Activated T-helper 9 cell treated with anti-CD3 and anti-CD28 coated beads, Interleukin-2, amount 50 U/mL, for 16 hours (primary cell): ENCODE data around the gene TLE4.
"Not testable (repeated sequence)": the region's sequence is repeated elsewhere in the genome, so short reads cannot be mapped to it uniquely, and the experiment has no call there.

ENCODE experiments used
- DNase-seq: peaks from one replicate; pipeline ENCODE4 v3.0.0-alpha.2; 2020; ENCODE audit warnings: low read depth

Gene TLE4

GRCh38 chr9:79638806-79639205 is 67.0 kb downstream of the TLE4 start:
- no peak for DNase-seq

GRCh38 chr9:79639354-79639753 is 67.6 kb downstream of the TLE4 start:
- no peak for DNase-seq

GRCh38 chr9:79640067-79640466 is 68.3 kb downstream of the TLE4 start:
- not testable (repeated sequence) for DNase-seq

- no peak for DNase-seq
These were observed 69.3 kb downstream of the TLE4 start for GRCh38 chr9:79641070-79641469.

GRCh38 chr9:79642671-79643070 is 70.9 kb downstream of the TLE4 start:
- no peak for DNase-seq

- no peak for DNase-seq
These were observed 72.3 kb downstream of the TLE4 start for GRCh38 chr9:79644048-79644447.

- no peak for DNase-seq
These were observed 72.8 kb downstream of the TLE4 start for GRCh38 chr9:79644601-79645000.

GRCh38 chr9:79645110-79645509 is 73.3 kb downstream of the TLE4 start:
- DNase-seq, result no peak

GRCh38 chr9:79646096-79646495 is 74.3 kb downstream of the TLE4 start:
- no peak for DNase-seq

- no peak for DNase-seq
These were observed 79.6 kb downstream of the TLE4 start for GRCh38 chr9:79651251-79651795.

- no peak for DNase-seq
These were observed 80.8 kb downstream of the TLE4 start for GRCh38 chr9:79652598-79652997.

GRCh38 chr9:79654591-79655382 is 83.0 kb downstream of the TLE4 start:
- DNase-seq, result not testable (repeated sequence)

- DNase-seq, result no peak
These were observed 83.8 kb downstream of the TLE4 start for GRCh38 chr9:79655551-79655950.

- DNase-seq, result no peak
These were observed 84.4 kb downstream of the TLE4 start for GRCh38 chr9:79656169-79656568.

- no peak for DNase-seq
These were observed 86.1 kb downstream of the TLE4 start for GRCh38 chr9:79657891-79658290.

- no peak for DNase-seq
These were observed 87.2 kb downstream of the TLE4 start for GRCh38 chr9:79658926-79659325.

- DNase-seq, result no peak
These were observed 88.8 kb downstream of the TLE4 start for GRCh38 chr9:79660615-79661014.

- DNase-seq, result no peak
These were observed 89.5 kb downstream of the TLE4 start for GRCh38 chr9:79661279-79661678.

- no peak for DNase-seq
These were observed 90.2 kb downstream of the TLE4 start for GRCh38 chr9:79661886-79662536.

GRCh38 chr9:79662537-79662956 is 90.8 kb downstream of the TLE4 start:
- no peak for DNase-seq

- DNase-seq, result no peak
These were observed 91.5 kb downstream of the TLE4 start for GRCh38 chr9:79663300-79663699.

- DNase-seq, result no peak
These were observed 92.1 kb downstream of the TLE4 start for GRCh38 chr9:79663878-79664277.

- no peak for DNase-seq
These were observed 92.6 kb downstream of the TLE4 start for GRCh38 chr9:79664375-79664831.
